MCF 10A (cell line): ENCODE results near the gene CYREN. TPM values are rescaled to one million over a fixed set of nuclear protein-coding genes. Genes with fewer than 3 reads are reported as not detected.

ENCODE experiments used
- BruUV-seq: library from RNA; stranded (reverse); fragments of 400-500 nt; replicated peaks from 2 replicates; lab custom pipeline; 2021; lab: Mats Ljungman, UMichigan
- CTCF ChIA-PET: fragments of 300-600 bp; sonication (Branson Sonifier 250); formaldehyde crosslinking; extraction: SDS; loops from one replicate; lab custom pipeline; 2021; ENCODE audit warnings: antibody characterized with exemption, inconsistent platforms; lab: Yijun Ruan, JAX
- POLR2A ChIA-PET: fragments of 300-600, 350-650 bp; sonication (Branson Sonifier 250); formaldehyde crosslinking; extraction: SDS; loops from one replicate; lab custom pipeline; 2020; ENCODE audit warnings: antibody characterized with exemption, inconsistent platforms; lab: Yijun Ruan, JAX
- DNase-seq: peaks from one replicate; pipeline ENCODE4 v3.0.0-alpha.2; 2018; ENCODE audit not compliant: unreplicated experiment
- H3K27ac Mint-ChIP-seq: one replicate; pipeline ENCODE4 v1.8.0; 2022; ENCODE audit warnings: mild to moderate bottlenecking, low read depth, mixed read lengths; ENCODE audit not compliant: unreplicated experiment
- H3K27me3 Mint-ChIP-seq: one replicate; pipeline ENCODE4 v1.8.0; 2022; ENCODE audit warnings: mixed read lengths; ENCODE audit not compliant: insufficient read depth, unreplicated experiment
- H3K36me3 Mint-ChIP-seq: one replicate; pipeline ENCODE4 v1.8.0; 2022; ENCODE audit warnings: mild to moderate bottlenecking, moderate library complexity, mixed read lengths; ENCODE audit not compliant: insufficient read depth, unreplicated experiment
- H3K4me1 Mint-ChIP-seq: one replicate; pipeline ENCODE4 v1.8.0; 2022; ENCODE audit warnings: mixed read lengths; ENCODE audit not compliant: insufficient read depth, unreplicated experiment
- H3K4me3 Mint-ChIP-seq: one replicate; pipeline ENCODE4 v1.8.0; 2022; ENCODE audit warnings: mild to moderate bottlenecking, moderate library complexity, mixed read lengths; ENCODE audit not compliant: unreplicated experiment
- H3K9me3 Mint-ChIP-seq: one replicate; pipeline ENCODE4 v1.8.0; 2022; ENCODE audit warnings: mixed read lengths; ENCODE audit not compliant: unreplicated experiment
- intact Hi-C: fragments of 100-400 bp; cut with micrococcal nuclease; formaldehyde crosslinking; loops from 2 replicates; pipeline ENCODE4 v1.14.1; 2022
- total RNA-seq: library from RNA; stranded (reverse); gene quantifications from 2 replicates; pipeline ENCODE4 v1.2.3, GENCODE V29; 2022
- TF ChIP-seq, protein P1 (sequence below): fragments of 200-600 bp; IDR thresholded peaks from one replicate; pipeline ENCODE4 v1.8.0; 2022; ENCODE audit warnings: antibody characterized with exemption, mild to moderate bottlenecking; ENCODE audit not compliant: unreplicated experiment

The CYREN gene
- total RNA-seq, 1 experiment from 2014 or later: 66.0 TPM

DNA sequence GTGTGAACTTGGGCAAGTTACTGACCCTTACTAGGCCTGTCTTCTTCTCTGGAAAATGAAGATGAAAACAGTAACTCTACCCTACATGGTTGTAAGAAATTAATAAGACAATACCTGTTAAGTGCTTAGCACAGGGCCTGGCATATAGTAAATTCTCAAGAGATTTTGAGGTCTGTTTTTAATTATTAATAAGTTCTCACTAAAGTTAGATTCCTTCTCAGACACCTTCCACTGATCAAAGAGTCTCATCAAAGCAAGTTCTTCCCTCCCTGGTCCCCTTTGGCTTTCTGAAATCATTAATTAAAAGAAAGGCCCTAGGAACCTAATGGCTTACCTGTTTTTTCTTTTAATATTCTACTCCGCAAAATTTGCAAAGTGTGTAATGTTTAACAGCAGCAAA lies 18.1 kb downstream of the CYREN start:
- Mint-ChIP-seq H3K9me3 (peaks cover 28% of the 10 kb centered on the region), H3K27me3 (no peaks in the 10 kb centered on the region), H3K27ac (no peak overlapping the region), H3K4me3 (no peak overlapping the region), H3K4me1 (peaks cover 7% of the 10 kb centered on the region), H3K36me3 (peaks cover 5% of the 10 kb centered on the region)
- POLR2A ChIA-PET: interaction anchor here (1.8 kb wide), 1 partner anchor 18 kb away, joined by 6 read pairs; the partner anchor contains the start of gene CYREN
- BruUV-seq: no TSS peak
- CTCF ChIA-PET: no interaction called here
- DNase-seq: no peak
- intact Hi-C loops: no loop called here
- TF ChIP-seq, protein P1, sequence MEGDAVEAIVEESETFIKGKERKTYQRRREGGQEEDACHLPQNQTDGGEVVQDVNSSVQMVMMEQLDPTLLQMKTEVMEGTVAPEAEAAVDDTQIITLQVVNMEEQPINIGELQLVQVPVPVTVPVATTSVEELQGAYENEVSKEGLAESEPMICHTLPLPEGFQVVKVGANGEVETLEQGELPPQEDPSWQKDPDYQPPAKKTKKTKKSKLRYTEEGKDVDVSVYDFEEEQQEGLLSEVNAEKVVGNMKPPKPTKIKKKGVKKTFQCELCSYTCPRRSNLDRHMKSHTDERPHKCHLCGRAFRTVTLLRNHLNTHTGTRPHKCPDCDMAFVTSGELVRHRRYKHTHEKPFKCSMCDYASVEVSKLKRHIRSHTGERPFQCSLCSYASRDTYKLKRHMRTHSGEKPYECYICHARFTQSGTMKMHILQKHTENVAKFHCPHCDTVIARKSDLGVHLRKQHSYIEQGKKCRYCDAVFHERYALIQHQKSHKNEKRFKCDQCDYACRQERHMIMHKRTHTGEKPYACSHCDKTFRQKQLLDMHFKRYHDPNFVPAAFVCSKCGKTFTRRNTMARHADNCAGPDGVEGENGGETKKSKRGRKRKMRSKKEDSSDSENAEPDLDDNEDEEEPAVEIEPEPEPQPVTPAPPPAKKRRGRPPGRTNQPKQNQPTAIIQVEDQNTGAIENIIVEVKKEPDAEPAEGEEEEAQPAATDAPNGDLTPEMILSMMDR: no peak

DNA sequence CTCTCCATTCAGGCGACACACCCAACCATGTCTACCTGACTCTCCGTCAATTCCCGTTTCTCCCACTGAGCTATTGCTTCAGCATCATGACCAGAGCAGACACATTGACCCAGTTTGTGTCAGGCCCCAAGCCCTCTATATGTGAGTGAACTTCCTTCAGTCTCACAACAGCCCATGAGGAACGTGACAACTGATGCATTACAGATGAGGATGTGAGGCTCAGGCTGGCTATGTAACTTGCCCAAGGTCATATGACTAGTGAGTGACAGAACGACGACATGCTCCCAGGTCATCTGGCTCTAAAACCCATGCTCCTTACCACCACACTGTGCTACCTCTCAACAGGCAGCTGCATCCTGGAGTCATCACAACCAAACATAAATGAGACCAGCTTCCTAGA lies 19.0 kb downstream of the CYREN start:
- no peaks in the 10 kb centered on the region for H3K27me3 Mint-ChIP-seq
- H3K4me3 Mint-ChIP-seq: no peak overlapping the region
- BruUV-seq: no TSS peak
- H3K27ac Mint-ChIP-seq: no peak overlapping the region
- DNase-seq: no peak
- ChIA-PET CTCF (interaction anchor here (1.0 to 1.2 kb wide), 2 partner anchors 16 to 20 kb away, joined by 4 to 8 read pairs; no protein-coding TSS in a partner anchor), POLR2A (interaction anchor here (1.8 kb wide), 1 partner anchor 19 kb away, joined by 6 read pairs; the partner anchor contains the start of gene CYREN)
- TF ChIP-seq, protein P1: no peak
- H3K4me1 Mint-ChIP-seq: peaks cover 7% of the 10 kb centered on the region
- H3K36me3 Mint-ChIP-seq: peaks cover 5% of the 10 kb centered on the region
- peaks cover 24% of the 10 kb centered on the region for H3K9me3 Mint-ChIP-seq
- intact Hi-C loops: no loop called here

DNA sequence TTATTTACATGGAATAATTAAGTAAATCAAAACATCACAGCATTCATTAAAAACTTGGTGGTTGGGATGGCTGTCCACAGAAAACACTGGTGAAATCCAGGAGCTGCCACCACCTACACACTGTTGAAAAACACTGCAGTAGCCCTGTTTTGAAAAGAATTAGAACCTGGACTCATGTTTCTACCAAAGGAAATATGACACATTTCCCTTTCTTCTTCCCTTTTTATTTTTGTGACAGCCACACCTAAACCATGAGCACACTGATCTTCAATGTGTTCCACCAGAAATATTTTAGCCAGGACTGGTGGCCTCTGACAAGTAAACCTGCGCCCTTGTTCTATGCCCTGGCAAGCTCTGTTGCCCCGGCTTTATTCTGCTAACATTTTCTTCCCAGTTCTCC lies 19.4 kb downstream of the CYREN start:
- intact Hi-C loops: no loop called here
- Mint-ChIP-seq H3K4me1 (peaks cover 7% of the 10 kb centered on the region), H3K4me3 (no peak overlapping the region), H3K27me3 (no peaks in the 10 kb centered on the region), H3K27ac (no peak overlapping the region), H3K36me3 (peaks cover 5% of the 10 kb centered on the region), H3K9me3 (peaks cover 20% of the 10 kb centered on the region)
- no peak for DNase-seq
- ChIA-PET POLR2A (interaction anchor here (1.8 kb wide), 1 partner anchor 20 kb away, joined by 6 read pairs; the partner anchor contains the start of gene CYREN), CTCF (interaction anchor here (0.6 to 1.2 kb wide), 3 partner anchors 16 to 44 kb away, joined by 3 to 8 read pairs (median 4); no protein-coding TSS in a partner anchor)
- no TSS peak for BruUV-seq
- TF ChIP-seq, protein P1: no peak

DNA sequence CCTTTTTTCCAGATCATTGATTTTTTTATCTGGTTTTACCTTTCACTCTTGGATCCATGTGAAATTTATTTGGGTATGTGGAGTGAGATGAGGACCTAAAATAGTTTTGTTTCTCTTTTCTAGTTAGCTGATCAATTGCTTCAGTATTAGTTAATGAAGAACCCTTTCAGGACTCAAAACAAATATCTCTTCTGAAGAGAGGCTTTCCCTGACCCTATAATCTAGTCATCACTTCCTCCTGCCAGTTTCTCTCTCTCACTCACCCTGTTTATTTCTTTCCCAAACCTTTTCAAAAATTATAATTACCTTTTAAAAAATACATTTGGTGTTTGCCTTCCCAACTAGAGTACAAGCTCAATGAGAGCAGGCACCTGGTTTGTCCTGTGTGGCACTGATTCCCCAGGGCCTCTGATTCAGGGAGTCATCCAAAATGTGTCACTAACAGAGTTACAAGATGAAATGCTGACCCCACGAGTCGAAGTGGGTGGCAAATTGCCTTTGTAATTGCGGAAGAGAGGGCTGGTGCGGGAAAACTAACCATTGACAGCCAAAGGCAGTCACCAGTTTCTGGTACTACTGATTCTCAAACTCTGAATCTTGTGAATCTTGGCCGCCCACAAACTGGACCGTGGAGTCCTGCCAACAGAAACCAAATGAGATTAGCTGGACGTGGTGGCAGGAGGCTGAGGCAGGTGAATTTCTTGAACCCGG lies 20.3 kb downstream of the CYREN start:
- Mint-ChIP-seq H3K27me3 (no peaks in the 10 kb centered on the region), H3K36me3 (peaks cover 5% of the 10 kb centered on the region), H3K27ac (no peak overlapping the region), H3K9me3 (peaks cover 16% of the 10 kb centered on the region), H3K4me1 (peaks cover 7% of the 10 kb centered on the region), H3K4me3 (no peak overlapping the region)
- intact Hi-C loops: no loop called here
- ChIA-PET POLR2A (interaction anchor here (4.7 kb wide), 1 partner anchor 19 kb away, joined by 32 read pairs; the partner anchor contains the start of gene CYREN), CTCF (interaction anchor here (1.2 kb wide), 1 partner anchor 22 kb away, joined by 8 read pairs; no protein-coding TSS in a partner anchor)
- no TSS peak for BruUV-seq
- TF ChIP-seq, protein P1: no peak
- DNase-seq: no peak
